DOHH2 (cell line): ENCODE measurements around the gene CAMTA1.

ENCODE experiments used
- H3F3A ChIP-seq: fragments of 200-600 bp; sonication (generic), shearing (Covaris generic); 2 replicates; pipeline ENCODE4 v1.6.0; 2016; ENCODE audit warnings: antibody characterized with exemption, mild to moderate bottlenecking; ENCODE audit not compliant: control insufficient read depth, insufficient read depth
- H3K27ac ChIP-seq: fragments of 200-600 bp; sonication (generic); 2 replicates; pipeline ENCODE4 v1.5.1; 2014; ENCODE audit warnings: low read depth, mild to moderate bottlenecking, low read length, moderate library complexity
- H3K27me3 ChIP-seq: fragments of 200-600 bp; sonication (generic); 2 replicates; pipeline ENCODE4 v1.6.1; 2014; ENCODE audit warnings: mild to moderate bottlenecking, low read length, mixed read lengths; ENCODE audit not compliant: control insufficient read depth
- H3K36me3 ChIP-seq: fragments of 200-600 bp; sonication (generic); 2 replicates; pipeline ENCODE4 v1.6.1; 2014; ENCODE audit warnings: mild to moderate bottlenecking, low read length, moderate library complexity, mixed read lengths; ENCODE audit not compliant: control insufficient read depth
- H3K4me1 ChIP-seq: fragments of 200-600 bp; sonication (generic); 2 replicates; pipeline ENCODE4 v1.6.1; 2014; ENCODE audit warnings: mild to moderate bottlenecking, low read length, mixed read lengths; ENCODE audit not compliant: control insufficient read depth
- H3K4me2 ChIP-seq: fragments of 200-600 bp; sonication (generic); 2 replicates; pipeline ENCODE4 v1.6.0; 2014; ENCODE audit warnings: mild to moderate bottlenecking, low read length, moderate library complexity
- H3K4me3 ChIP-seq: fragments of 200-600 bp; sonication (generic); 2 replicates; pipeline ENCODE4 v1.5.1; 2014; ENCODE audit warnings: mild to moderate bottlenecking, low read length, mixed read lengths
- H3K79me2 ChIP-seq: fragments of 200-600 bp; sonication (generic); 2 replicates; pipeline ENCODE4 v1.6.1; 2014; ENCODE audit warnings: mild to moderate bottlenecking, low read length, mixed read lengths; ENCODE audit not compliant: control insufficient read depth
- H3K9me2 ChIP-seq: fragments of 200-600 bp; sonication (generic); replicated peaks from 2 replicates; pipeline ENCODE4 v1.6.1; 2014; ENCODE audit warnings: mild to moderate bottlenecking, low read length, mixed read lengths; ENCODE audit not compliant: control insufficient read depth
- H3K9me3 ChIP-seq: fragments of 200-600 bp; sonication (generic); 2 replicates; pipeline ENCODE4 v1.6.1; 2014; ENCODE audit warnings: antibody characterized with exemption, low read length, mixed read lengths; ENCODE audit not compliant: control insufficient read depth, insufficient read depth
- H4K20me1 ChIP-seq: fragments of 200-600 bp; sonication (generic); 2 replicates; pipeline ENCODE4 v1.6.0; 2014; ENCODE audit warnings: low read depth, mild to moderate bottlenecking, antibody characterized with exemption, low read length, moderate library complexity; ENCODE audit not compliant: control insufficient read depth, insufficient read depth
- CTCF ChIP-seq: fragments of 200-600 bp; sonication (generic); IDR thresholded peaks from one replicate; pipeline ENCODE4 v1.5.1; 2014; ENCODE audit warnings: antibody characterized with exemption, mild to moderate bottlenecking, low read depth, low read length; ENCODE audit not compliant: poor library complexity, severe bottlenecking
- EZH2phosphoT487 ChIP-seq: fragments of 200-600 bp; sonication (generic); IDR thresholded peaks from 2 replicates; pipeline ENCODE4 v1.6.1; 2017; ENCODE audit warnings: borderline replicate concordance, mild to moderate bottlenecking, antibody characterized with exemption, low read length, moderate library complexity, mixed read lengths

Gene CAMTA1

GRCh38 chr1:7119156-7119555 lies 333.9 kb downstream of the CAMTA1 start:
- H3K27me3 ChIP-seq, result no peaks in the 10 kb centered on the region
- no peak overlapping the region for H3K27ac ChIP-seq
- no peaks in the 10 kb centered on the region for H3K79me2 ChIP-seq
- no peaks in the 10 kb centered on the region for H3K9me3 ChIP-seq
- no peaks in the 10 kb centered on the region for H3F3A ChIP-seq
- TF ChIP-seq CTCF (no peak), EZH2phosphoT487 (no peak)
- no peaks in the 10 kb centered on the region for H3K9me2 ChIP-seq
- no peaks in the 10 kb centered on the region for H3K36me3 ChIP-seq
- no peaks in the 10 kb centered on the region for H3K4me1 ChIP-seq
- no peaks in the 10 kb centered on the region for H4K20me1 ChIP-seq
- H3K4me3 ChIP-seq, result no peak overlapping the region
- H3K4me2 ChIP-seq, result no peak overlapping the region

GRCh38 chr1:7120863-7121621 lies 335.8 kb downstream of the CAMTA1 start:
- Histone ChIP-seq H3K27ac (no peak overlapping the region), H3K4me3 (no peak overlapping the region), H3F3A (no peaks in the 10 kb centered on the region), H3K27me3 (no peaks in the 10 kb centered on the region), H3K4me2 (no peak overlapping the region), H3K36me3 (no peaks in the 10 kb centered on the region), H3K79me2 (no peaks in the 10 kb centered on the region), H3K9me2 (no peaks in the 10 kb centered on the region), H3K9me3 (no peaks in the 10 kb centered on the region), H4K20me1 (no peaks in the 10 kb centered on the region), H3K4me1 (no peaks in the 10 kb centered on the region)
- TF ChIP-seq EZH2phosphoT487, result no peak
- TF ChIP-seq CTCF, result peak; percentile 46

- Histone ChIP-seq H3F3A (no peaks in the 10 kb centered on the region), H4K20me1 (no peaks in the 10 kb centered on the region), H3K4me1 (no peaks in the 10 kb centered on the region), H3K4me3 (no peak overlapping the region), H3K9me3 (no peaks in the 10 kb centered on the region), H3K79me2 (no peaks in the 10 kb centered on the region), H3K36me3 (no peaks in the 10 kb centered on the region), H3K4me2 (no peak overlapping the region), H3K27me3 (no peaks in the 10 kb centered on the region), H3K9me2 (no peaks in the 10 kb centered on the region), H3K27ac (no peak overlapping the region)
- TF ChIP-seq EZH2phosphoT487 (no peak), CTCF (no peak)
Observed at GRCh38 chr1:7121622-7121988, 336.4 kb downstream of the CAMTA1 start.
